ENCODE data around the gene XYLT2. TPM values are rescaled to one million over a fixed set of nuclear protein-coding genes. Genes with fewer than 3 reads are reported as not detected.

The XYLT2 gene
- 29.6 and 34.8 TPM in 2 replicates for total RNA-seq

DNA sequence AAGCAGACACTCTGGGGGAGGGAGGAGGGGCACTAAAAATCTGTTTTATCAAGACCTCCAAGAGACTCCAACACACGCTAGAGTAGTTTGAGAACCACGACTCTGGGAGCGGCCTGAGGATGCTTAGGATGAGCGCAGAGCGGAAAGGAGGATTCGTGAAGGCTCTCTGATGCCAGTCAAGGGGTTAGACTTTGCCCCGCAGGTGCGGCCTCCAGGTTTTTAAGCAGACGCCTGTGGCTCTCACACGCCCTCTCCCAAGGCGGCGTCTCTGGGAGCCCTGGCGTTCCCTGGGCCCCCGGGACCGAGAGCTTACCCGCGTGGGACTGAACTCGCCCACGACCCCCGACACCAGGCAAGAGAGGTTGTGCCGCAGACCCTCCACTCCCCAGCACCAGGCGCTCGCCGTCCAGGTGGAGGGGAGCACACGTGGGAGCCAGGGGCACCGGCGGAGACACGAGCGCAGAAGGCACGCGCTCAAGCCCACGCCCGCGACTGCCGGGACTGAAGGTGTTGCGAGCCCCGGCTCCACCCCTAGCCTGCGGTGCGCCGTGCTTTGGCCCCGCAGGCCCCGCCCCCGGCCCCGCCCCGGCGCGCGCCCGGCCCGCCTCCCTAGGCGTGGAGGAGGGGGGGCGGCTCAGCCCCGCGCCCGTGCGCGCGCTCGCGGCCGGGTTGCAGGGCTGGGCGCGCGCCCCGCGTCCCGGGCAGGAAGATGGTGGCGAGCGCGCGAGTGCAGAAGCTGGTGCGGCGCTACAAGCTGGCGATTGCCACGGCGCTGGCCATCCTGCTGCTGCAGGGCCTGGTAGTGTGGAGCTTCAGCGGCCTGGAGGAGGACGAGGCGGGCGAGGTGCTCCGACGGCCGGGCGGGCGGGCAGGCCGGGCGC lies at the start of gene XYLT2:
Gene XYLT2, plus strand, starts transcription at position 695 of the 881 bp plus-strand sequence. Its CDS starts 15 bp downstream, at position 710.

DNA sequence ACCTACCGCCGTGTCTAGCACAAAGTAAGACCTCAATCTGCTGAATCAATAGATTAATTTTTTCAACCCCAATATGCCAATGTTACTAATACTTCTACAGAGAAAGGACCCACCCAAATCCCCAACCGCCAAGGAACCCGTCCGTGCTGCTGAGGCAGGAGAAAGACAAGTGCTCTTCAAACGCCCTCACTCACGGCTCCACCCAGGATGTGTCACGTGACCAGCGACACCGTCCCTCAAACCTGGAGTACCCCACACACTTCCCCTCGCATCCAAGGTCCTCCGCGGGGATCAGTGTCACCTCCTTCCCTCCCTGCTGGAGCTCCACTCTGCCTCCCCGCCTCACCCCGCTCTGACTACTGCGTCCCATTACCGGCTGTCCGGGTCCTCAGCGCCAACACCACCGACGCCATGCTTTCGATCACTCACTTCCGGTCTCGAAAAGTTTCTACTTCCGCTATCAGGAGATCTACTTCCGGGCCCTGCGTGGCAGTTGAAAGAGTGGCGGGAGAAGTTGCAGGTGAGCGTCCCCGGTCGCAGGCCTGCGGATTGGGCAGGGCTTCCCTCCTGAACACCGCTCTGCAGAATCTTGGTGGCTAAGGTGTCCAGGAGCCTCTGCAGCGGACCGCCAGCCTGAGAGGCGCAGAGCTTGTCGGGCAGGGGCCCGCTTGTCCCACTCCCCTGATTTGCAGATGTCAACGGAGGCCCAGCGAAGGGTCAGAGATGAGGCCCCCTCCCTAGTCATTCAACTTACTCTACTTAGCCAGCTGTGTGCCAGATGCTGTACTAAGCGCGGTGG lies 27.0 kb downstream of the XYLT2 start, which contains the start of the genes EME1 and MRPL27:
Gene EME1, plus strand, starts transcription at position 472 of the 799 bp plus-strand sequence. CDS start 1,980 bp downstream, outside the sequence.
Gene MRPL27, minus strand, starts transcription at position 427 of the 799 bp plus-strand sequence. Its CDS starts 14 bp downstream, at position 413.

DNA sequence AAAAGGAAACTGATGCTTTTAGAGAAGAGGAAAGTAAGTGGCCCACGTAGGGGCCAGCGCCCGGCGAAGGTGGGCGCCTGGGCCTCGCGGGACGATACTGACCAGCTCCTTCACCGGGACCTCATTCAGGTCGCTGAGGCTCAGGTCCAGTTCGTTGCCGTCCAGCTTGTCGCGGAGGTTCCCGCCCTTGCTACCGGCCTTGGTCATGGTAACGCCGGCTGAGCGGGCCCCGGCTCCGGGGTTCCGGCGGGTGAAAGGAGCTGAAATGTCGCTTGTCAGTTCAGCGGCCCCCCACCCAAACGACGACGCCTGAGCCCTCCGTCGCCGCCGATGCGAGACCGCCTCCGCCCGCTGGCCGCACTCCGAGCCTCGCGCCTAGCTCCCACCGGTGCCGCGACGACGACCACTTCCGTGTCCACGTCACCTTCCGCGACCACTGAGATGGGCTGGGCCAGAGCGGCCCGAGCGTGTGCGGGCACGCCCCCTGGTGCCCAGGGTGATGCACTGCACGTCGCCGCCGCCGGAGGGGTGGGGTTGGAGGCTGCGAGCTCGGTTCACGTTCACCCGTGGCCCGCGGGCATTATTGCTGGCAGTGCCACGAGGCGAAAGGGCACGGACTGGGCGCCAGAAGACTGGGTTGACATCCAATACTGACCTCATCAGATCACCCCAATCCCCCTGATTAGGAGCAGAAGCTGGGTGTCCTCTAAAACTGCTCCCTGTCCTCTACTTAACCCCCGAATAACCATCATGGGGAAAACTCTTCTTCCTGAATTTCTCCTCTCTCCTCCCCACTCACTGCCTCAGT lies 51.4 kb downstream of the XYLT2 start, which contains the start of gene LRRC59:
Gene LRRC59, minus strand, starts transcription at position 413 of the 808 bp plus-strand sequence. Its CDS starts 206 bp downstream, at position 207.

Other genes with a start within 250 kb of the XYLT2 start
- 4.2 and 4.6 TPM in 2 replicates for gene SAMD14, start 216.0 kb upstream of the XYLT2 start, total RNA-seq
- gene PPP1R9B, start 195.4 kb upstream of the XYLT2 start, total RNA-seq, result 26.3 and 47.0 TPM in 2 replicates
- not detected in 2 replicates for gene SGCA, start 180.1 kb upstream of the XYLT2 start, total RNA-seq
- 14.6 and 50.0 TPM in 2 replicates for gene COL1A1, start 144.5 kb upstream of the XYLT2 start, total RNA-seq
- gene TMEM92, start 71.7 kb upstream of the XYLT2 start, total RNA-seq, result not detected in 2 replicates
- 79.6 and 101 TPM in 2 replicates for gene MRPL27, start 27.1 kb downstream of the XYLT2 start, total RNA-seq
- gene EME1, start 27.1 kb downstream of the XYLT2 start, total RNA-seq, result 2.6 and 6.4 TPM in 2 replicates
- 196 and 216 TPM in 2 replicates for gene LRRC59, start 51.4 kb downstream of the XYLT2 start, total RNA-seq
- gene ACSF2, start 80.1 kb downstream of the XYLT2 start, total RNA-seq, result 10.7 and 16.7 TPM in 2 replicates
- not detected in 2 replicates for gene CHAD, start 122.8 kb downstream of the XYLT2 start, total RNA-seq
- gene RSAD1, start 132.7 kb downstream of the XYLT2 start, total RNA-seq, result 19.6 and 28.9 TPM in 2 replicates
- gene MYCBPAP, start 162.3 kb downstream of the XYLT2 start, total RNA-seq, result under 0.01 and 1.4 TPM in 2 replicates
- under 0.01 and 0.15 TPM in 2 replicates for gene EPN3, start 186.6 kb downstream of the XYLT2 start, total RNA-seq
- 32.2 and 32.8 TPM in 2 replicates for gene SPATA20, start 201.0 kb downstream of the XYLT2 start, total RNA-seq
- gene CACNA1G, start 214.6 kb downstream of the XYLT2 start, total RNA-seq, result not detected in 2 replicates

Data from epithelial cell of umbilical artery (primary cell).